T-helper 1 cell treated with Interleukin-12 subunit alpha and Interleukin-12 subunit beta and Interleukin-4 antibody, amounts not matched to agents 30 ng/mL and 1 ng/mL, for 36 hours (primary cell): ENCODE results near the gene HELT. TPM values are rescaled to one million over a fixed set of nuclear protein-coding genes. Genes with fewer than 3 reads are reported as not detected.
"Not testable (repeated sequence)": the region's sequence is repeated elsewhere in the genome, so short reads cannot be mapped to it uniquely, and the experiment has no call there.

Source experiments
- intact Hi-C: fragments of 100-400 bp; cut with micrococcal nuclease; formaldehyde crosslinking; loops from one replicate; pipeline ENCODE4 v1.15.1; 2024
- total RNA-seq: library from RNA; stranded (reverse); gene quantifications from 2 replicates; pipeline ENCODE4 v1.2.3, GENCODE V29; 2022

Gene HELT
- total RNA-seq, 1 donor from 2014 or later = not detected

DNA sequence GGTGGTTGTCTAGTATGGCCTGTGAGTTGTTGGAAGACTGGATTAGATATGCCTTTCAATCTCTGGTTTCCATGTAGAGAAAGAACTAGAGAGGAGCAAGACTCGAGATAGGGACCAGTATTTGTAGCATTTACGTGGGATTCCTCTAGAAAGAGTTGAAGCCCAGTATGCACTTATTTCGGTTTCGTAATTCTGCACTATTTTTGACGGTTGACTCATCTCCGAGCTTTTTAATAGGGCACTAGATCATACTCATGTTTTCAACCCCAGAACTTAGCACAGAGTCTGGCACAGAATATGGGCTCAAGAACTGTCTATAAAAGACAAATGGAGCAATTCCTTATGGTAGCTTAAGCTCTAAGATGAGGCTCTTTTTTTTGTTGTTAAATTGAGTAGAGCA lies 15.7 kb downstream of the HELT start:
- intact Hi-C loops = no loop called here

DNA sequence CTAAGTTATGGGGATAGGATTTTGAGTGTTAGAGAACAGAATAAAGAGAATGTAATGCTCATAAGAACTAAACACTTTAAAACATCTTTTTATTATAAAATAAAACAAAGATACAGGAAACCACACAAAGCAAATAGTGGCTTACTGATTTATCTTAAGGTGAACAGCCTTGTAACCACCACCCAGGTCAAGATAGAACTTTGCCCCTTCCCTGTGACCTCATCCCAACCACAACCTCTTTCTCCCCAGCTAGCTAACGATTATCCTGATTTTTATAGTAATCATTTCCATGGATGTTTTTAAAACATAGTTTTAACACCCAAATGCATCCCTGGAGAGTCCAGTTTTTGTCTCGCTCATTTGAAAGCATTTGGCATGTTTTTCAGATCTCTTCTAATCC lies 17.0 kb downstream of the HELT start:
- intact Hi-C loops = no loop called here

DNA sequence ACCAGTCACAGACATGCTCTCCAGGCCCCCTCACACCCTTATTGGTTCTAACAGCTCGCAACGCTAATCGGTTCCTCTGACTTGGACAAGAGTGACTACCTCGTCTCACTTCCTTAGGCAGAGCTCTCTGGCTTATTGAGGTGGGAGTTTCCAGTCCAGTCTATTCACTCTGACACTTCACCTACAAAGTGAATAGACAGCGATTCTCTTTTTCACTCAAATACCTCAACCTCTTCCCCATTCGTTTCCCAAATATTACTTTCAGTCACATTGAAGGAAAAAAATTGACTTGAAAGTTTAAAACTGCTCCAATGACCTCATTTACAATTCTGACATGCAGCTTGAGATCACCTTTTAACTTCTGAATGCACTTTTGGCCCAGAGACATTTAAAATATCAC lies 17.7 kb downstream of the HELT start:
- intact Hi-C loops = no loop called here

DNA sequence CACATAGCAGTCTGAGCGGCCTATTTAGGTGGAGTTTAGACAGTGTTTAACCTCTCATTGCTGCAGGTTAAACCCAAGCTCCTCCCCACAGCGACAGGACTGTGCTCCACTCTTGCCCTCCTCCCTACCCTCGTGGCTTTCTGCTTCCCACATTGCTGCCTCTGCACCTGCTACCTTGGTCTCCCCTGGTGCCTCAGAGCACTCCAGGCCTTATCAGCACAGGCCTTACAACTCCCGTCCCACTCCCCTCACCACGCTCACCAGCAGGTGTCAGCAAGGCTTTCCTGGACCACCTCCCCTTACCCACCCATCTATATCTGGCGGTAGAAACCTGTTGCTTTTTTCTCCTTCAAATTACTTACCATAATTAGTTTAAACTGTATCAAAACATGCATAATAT lies 18.6 kb downstream of the HELT start:
- intact Hi-C loops = no loop called here

DNA sequence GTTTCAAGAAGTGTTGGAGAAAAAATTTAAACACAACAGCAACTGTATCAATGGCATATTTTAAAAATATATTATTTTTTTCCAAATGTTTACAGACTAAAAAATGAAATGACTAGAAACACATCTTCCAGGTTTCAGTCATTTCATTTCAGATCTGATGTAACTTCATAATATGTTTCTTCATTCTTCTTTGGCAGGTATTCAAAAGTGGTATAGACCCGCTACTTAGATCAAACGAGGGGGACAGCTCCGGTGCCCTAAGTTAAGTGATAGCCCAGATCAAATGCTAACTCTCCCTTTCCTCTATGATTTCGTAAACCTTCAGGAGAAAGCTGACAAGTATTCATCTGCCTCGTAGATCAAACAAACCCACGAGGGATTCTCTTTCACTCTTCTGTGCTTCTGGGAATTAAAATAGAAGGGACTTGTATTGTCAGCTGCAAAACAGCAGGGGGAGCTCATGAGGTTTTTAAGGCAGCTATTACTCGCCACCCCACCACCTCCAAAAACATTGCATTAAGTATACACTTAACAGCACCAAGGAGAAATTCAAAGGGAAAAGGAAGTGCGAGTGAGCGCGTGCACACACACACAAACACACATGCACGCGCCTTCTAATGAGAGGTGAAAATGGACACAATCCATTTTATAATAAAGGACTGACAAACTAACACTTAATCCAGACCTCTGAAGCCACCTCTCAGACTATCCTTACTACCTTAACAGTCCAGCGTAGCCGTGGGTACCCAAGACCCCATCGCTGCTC lies 21.4 kb downstream of the HELT start:
- intact Hi-C loops = loop anchor here (1.0 to 2.0 kb wide), 6 partner anchors 57 to 999 kb away; no protein-coding TSS in a partner anchor

DNA sequence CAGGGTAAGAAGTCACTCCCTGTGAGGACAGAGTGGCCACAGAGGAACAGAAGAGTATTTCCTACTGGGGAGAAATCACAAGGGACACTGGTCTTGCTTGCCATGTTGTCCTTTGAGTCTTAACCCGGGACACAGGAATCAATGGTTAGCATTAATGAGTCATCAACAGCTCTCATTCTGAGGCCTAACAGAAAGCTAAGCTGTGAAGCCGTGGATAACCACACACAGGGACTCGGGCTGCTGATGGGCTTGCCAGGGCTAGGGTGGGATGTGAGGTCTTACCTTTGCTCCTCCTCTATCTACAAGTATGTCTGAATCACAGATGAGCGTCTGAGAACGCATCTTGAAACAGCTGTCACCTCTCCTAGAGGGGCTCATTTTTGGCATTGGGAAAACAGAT lies 22.2 kb downstream of the HELT start:
- intact Hi-C loops = loop anchor here (2.0 kb wide), 1 partner anchor 264 kb away; no protein-coding TSS in a partner anchor

DNA sequence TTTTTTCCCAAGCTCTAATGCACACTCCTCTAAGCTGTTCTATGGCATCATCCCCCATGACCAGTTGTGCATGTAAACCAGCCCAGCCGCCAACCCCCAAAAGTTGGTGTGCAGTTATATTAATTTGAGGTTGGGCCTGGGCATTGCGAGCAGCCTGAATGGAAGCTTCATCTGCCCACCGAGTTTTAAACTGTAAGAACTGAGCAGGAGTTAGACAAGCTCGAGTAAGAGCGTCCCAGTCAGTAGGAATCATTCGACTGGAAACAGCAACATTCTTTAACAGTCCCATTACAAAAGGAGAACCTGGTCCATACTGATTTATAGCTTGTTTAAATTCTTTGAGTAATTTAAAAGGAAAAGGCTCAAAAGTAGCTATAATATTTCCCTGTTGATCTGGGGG lies 32.0 kb downstream of the HELT start:
- intact Hi-C loops = not testable (repeated sequence)

DNA sequence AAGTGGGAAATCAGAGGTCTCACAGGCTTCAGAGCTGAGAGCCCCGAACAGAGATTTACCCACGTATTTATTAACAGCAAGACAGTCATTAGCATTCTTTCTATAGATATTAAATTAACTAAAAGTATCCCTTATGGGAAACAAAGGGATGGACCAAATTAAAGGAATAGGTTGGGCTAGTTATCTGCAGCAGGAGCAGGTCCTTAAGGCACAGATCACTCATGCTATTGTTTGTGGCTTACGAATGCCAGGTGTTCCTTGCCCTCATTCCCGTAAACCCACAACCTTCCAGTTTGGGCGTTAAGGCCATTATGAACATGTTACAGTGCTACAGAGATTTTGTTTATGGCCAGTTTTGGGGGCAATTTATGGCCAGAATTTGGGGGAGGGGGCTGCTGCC lies 33.0 kb downstream of the HELT start:
- intact Hi-C loops = not testable (repeated sequence)

DNA sequence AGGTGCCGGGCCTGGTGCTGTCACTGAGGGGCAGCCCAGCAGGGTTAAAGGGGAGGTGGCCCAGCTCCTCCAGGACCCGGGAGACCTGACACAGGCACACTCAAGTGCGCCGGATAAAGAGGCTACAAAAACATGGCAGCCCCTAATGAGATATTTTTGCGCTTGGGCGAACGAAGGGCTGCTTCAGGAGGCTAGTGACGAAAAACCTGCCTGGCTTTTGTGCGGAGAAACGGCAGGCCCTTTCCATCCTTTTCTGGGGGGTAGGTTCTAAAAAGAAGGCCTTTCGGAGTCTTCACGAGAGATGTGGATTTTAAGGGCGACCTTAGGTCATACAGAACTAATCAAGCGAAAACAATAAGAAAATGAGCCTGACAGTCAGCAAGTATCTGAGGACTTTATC lies 35.5 kb downstream of the HELT start:
- intact Hi-C loops = no loop called here

DNA sequence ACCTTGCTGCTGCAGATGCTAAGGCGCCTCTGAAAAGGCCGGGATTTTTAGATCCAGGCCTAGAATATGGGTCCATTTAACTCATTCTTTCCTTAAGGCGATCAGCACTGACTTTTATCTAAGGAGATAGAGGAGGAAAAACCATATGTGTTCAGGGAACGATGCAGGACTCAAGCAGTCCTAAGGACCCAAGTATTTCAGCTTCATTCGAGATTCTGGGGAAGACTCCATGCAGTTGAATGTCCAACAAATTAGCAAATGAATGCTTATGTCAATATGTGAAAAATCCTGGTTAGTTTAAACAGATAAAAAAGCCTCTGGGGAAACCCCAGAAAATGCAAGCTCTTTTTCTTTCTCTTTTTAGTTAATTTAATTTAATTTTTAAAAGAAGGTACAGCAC lies 36.0 kb downstream of the HELT start:
- intact Hi-C loops = no loop called here

DNA sequence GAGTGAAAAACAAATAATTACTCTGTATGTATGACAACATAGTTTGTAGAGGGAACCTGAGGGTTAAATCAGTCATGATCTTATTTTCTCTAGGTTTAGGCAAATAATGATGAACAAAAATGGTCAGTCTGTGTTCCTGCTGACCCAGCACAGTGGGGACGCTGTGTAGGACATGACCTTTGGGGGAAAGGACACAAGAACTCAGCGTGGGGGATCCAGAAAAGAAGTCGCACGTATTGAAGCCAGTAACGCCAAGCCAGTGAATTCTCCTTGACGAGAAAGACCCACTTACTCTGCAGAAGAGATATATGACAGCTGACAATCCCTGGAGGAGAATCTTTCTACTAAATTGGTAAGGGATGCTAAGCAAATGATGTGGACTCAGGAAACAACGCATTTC lies 36.6 kb downstream of the HELT start:
- intact Hi-C loops = no loop called here

DNA sequence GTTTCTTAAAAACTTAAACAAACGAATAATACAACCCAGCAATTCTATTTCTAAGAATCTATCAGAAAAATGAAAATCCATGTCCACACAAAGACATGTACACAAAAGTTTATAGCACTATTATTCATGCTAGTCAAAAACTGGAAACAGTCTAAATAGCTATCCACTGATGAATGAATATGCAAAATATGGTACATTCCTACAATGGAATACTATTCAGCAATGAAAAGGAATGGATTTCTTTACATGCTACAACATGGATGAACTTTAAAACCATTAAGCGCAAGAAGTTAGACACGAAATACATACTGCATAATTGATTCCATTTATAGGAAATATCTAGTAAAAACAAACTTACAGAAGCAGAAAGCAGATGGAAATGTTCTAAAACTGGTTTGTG lies 43.3 kb downstream of the HELT start:
- intact Hi-C loops = no loop called here

DNA sequence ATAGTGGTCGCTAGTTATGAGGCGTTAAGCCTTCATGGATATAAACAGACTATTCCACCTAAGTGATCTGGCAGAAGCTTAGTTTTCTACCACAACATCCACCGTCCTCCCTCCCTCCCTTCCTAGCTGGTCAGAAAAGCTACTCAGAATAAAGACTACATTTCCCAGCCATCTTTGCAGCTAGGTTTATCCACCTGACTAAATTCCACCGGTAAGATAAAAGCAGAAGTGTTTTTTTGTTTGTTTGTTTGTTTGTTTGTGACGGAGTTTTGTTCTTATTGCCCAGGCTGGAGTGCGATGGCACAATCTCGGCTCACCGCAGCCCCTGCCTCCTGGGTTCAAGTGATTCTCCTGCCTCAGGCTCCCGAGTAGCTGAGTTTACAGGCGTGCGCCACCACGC lies 44.3 kb downstream of the HELT start:
- intact Hi-C loops = no loop called here

DNA sequence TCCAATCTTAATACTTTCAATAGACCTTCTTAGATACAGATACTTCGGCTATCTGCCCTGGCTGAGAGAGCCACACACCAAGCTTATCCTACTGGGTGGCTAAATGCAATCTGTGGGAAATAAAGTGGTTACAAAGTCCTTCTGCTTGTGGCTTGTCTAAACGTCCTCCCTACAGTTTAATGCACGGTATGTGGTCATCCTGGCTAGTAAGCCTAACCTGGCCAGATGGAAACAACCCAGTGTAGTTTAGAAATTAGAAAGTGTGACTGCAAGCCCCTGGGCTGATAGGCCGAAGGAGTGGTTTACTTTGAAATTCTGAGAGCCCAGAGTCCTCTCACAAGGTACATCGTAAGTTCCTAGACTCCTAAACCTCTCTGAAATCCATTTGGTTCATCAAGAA lies 47.9 kb downstream of the HELT start:
- intact Hi-C loops = no loop called here

DNA sequence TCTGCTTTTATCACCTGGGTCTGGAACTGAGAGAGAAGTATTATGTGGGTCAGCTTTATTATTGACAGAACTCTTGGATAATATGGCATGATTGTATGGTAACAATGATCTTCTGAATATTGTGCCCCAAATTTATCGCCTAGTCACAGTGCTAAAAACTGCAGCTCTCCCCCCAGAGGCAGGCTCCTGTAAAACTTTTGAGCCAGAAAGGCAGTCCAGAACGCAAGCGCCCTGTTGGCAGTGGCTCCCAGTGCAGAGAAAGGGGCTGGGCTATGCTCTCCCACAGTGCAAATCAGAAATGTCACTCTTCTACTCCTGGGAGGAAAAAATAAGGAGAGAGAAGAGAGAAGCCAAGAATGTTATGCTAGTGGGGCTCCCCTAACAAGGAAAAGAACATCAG lies 50.5 kb downstream of the HELT start:
- intact Hi-C loops = no loop called here

Other genes starting within 250 kb of the HELT start
- 37.5 and 38.0 TPM in 2 replicates for gene ACSL1, start 192.5 kb upstream of the HELT start, total RNA-seq
- gene SLC25A4, start 124.8 kb downstream of the HELT start, total RNA-seq = 1.5 and 1.7 TPM in 2 replicates
- gene CFAP97, start 185.5 kb downstream of the HELT start, total RNA-seq = 30.2 and 31.3 TPM in 2 replicates
- 19.7 and 20.4 TPM in 2 replicates for gene SNX25, start 191.1 kb downstream of the HELT start, total RNA-seq